GM18505 (cell line): ENCODE measurements around the gene STARD4.

Source experiments
- ATAC-seq: cut with Tn5 transposase; IDR thresholded peaks from one replicate; pipeline ENCODE4 v1.9.1; 2021; ENCODE audit not compliant: unreplicated experiment
- POLR2A ChIP-seq: IDR thresholded peaks from 4 replicates; pipeline ENCODE4 v1.6.1; 2011; ENCODE audit warnings: borderline replicate concordance; ENCODE audit not compliant: insufficient read depth, insufficient read length; ENCODE audit errors: extremely low read depth

Gene STARD4

DNA sequence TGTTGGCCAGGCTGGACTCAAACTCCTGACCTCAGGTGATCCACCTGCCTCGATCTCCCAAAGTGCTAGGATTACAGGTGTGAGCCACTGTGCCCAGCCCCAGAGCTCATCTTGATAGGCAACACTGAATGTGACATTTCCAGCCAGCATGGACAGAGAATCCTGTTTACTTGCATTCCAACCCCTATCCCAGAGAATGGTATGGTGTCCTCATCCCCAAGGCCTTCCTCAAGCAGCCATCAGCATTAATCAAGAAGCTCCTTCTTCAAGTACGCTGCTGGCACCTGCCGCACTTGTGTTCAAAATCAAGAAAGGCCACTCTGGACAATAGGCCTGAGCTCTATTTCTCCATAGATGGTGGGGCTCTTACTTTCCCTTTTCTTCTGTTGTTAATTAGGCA, 40.2 kb downstream of the STARD4 start:
- ATAC-seq = no peak

DNA sequence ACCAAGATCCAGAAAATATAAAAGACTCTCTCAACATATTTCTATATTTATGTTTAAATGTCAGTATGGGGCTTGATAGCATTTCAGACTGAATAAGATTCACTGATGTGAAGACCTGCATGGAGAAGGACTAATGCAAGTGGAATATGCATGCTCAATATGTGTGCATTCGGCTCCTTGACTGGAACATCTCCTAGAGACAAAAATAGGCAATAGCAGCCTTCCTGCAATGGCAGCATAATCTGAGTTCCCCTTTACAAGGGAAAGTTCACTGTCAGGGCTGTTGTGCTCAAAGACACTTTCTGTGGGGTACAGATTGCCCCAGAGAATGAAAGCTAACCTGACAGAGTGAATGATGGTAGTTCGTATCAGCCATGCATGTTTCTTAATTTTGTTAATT, 42.4 kb downstream of the STARD4 start:
- no peak for ATAC-seq
- TF ChIP-seq POLR2A = no peak

More for the DNA sequence above, 40.2 kb downstream of the STARD4 start:
- TF ChIP-seq POLR2A = no peak

DNA sequence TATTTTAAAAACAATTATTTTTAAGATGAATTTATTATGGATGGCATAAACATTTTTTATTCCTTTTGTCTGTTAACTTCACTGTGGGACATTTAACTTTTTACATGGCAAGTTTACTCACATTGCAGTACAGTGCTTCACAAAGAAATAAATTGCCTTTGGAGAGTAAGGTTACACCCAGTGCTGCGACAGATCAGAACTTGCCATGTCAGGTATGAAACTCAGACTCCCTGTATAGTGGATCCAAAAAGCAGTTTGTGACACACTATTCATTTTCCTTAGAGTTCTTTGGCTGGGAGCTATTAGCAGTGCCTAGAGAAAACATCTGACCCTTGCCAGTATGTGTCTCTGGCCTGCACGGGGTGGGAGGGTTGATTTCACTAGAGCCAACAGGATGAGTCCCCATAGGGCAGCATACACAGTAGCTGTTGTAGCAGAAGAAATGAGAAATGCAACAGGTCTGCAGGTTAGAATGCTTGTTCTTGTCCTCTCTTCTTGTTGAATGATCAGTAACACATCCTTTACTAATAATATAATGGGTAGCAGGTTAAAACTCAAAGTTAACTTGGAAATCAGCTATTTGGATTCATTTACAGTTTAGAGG, 42.9 kb downstream of the STARD4 start:
- no peak for ATAC-seq
- TF ChIP-seq POLR2A = no peak

DNA sequence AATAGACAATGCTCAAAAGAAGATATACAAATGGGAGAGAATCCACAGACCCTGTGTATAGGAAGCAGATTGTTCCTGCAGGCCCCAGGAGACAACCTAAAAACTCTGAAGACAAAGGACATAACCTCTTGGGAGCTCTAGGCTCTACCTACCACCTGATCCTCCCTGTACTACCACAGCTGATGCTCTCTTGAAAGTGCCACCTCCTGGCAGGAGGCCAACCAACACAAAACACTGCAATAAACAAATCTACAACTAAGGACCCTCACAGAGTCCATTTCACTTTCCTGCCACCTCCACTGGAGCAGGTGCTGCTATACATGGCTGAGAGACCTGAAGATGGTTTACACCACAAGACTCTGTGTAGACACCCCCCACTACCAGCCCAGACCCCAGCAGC, 49.0 kb downstream of the STARD4 start:
- no peak for ATAC-seq
- TF ChIP-seq POLR2A = no peak

DNA sequence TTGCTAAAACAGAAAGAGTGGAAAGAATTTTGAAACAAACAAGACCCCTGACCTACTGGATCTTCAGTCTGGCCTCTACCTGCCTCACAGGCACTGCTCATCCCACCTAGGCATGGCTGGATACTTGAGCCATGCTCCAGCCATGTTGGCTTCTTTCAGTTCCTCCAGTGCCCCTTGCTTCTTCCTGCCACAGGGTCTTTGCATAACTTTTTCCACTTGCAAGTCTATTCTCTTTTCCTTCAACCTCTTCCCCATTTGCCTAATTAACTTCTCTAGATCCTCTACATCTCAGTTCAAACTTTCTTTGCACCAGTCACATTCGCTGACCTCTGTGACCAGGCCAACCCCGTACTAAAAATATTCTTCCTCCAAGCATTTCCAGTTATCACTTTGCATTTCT, 50.4 kb downstream of the STARD4 start:
- ATAC-seq = no peak
- no peak for TF ChIP-seq POLR2A

DNA sequence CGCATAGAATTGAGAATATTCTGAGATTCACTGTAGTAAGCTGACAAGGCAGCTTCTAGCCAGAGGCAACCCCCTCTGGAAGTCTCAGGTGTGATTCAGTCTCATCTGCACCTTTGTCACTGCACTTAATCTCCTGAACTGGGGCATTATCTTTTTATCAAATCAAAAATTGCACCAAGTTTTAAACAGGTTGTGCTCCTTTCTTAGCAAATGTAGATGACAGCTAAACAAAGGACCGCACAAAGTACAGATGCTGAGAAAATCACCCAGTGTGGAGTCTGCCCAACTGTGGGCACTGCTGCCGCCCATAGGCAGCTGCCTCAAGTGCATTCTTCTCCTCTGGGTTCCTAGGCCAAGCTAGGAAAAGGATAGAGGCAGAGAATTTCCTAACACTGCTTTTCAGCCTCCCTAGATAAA, 51.1 kb downstream of the STARD4 start:
- ATAC-seq = no peak

DNA sequence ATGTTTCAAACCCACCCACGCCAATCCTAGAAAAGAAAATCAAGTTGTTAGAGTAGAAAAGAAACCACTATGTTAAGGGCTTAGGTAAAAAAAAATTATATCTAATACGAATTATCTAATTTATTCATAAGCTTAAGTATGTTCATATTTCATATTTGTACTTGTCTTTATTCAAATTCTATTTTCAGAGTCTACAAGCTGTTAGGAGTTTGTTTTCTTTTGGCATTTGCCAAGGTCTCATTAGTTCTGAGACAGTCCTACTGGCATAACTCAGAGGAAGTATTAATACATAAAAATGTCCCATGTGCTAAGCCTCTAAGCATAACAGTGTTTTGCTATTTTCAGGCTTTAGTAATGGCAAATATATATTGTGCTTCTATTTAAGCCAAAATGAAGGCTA, 57.6 kb downstream of the STARD4 start:
- TF ChIP-seq POLR2A = no peak
- ATAC-seq = no peak

More for the DNA sequence above, 51.1 kb downstream of the STARD4 start:
- no peak for TF ChIP-seq POLR2A

DNA sequence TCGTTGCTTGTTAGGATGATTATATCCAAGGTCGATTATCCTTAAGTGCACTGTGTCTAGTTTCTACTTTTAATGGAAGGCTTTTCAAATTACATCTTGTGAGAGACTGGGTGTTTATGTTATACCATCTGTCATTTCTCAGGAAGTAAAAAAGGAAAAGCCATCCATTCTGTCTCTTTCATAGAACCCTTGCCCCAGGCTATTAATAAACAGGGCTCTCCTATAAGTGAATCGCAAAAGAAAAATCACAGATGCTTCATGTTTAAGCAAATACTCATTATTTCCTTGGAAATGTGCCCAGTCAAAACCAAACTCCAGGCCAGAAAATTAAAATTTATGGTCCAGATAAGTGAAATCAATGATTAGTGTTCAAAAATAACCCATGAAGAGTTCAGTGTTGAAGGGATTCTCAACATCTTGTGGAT, 58.1 kb downstream of the STARD4 start:
- no peak for ATAC-seq
- no peak for TF ChIP-seq POLR2A

DNA sequence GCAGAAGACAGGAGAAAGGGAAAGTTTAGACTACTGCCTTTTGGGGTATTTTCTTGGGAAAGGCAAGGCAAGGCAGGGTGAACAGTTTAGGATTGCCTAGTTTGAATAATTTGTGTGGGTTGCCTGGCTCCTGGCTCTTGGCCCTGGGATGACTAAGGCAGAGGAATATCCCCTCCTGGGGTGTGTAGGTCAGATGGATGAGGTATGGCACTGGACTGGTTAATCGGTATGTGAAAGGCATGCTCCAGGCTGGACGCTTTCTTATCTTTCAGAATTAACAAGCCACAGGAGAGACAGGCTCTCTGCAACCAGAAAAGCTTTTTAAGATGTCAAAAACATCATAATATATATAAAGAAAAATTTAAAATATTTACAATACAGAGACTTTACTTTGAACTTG, 58.6 kb downstream of the STARD4 start:
- ATAC-seq = no peak
- TF ChIP-seq POLR2A = no peak

DNA sequence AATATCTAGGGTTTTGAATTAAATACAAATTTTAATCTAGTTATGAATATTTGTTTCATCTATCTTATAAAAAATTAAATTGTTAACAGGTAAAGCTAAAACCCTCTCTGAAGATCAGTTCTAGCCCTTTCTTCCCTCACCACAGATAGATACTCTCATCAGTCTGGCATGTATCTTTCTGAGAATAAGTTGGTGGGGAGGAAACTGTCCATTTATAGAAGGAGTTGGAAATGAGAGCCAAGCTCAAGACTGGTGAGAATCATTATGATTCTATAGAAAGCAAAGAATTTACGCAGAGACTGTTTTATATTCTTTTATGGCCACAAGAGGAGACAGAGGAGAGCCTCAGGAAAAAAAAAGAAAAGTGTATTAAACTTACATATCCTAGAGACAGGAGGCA, 59.0 kb downstream of the STARD4 start:
- TF ChIP-seq POLR2A = no peak
- ATAC-seq = no peak

DNA sequence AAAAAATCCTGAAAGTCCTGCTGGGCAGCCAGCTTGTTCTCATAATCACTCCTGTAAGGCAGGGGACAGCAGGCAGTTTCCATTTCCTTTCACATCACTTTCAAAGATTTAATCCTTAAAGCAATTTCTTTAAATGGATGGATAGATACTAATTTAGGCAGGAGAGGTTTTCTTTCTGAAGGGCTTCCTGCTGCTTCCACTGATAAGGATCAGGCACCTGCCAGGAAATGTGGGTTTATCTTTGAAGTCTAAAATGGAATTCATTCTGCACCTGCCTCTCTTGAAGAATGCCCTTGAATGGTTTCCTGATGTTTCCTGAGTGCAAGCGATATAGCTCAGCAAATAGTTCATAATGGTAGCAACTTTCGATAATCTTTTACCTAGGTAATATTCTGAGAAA, 64.5 kb downstream of the STARD4 start:
- ATAC-seq = no peak
- no peak for TF ChIP-seq POLR2A

DNA sequence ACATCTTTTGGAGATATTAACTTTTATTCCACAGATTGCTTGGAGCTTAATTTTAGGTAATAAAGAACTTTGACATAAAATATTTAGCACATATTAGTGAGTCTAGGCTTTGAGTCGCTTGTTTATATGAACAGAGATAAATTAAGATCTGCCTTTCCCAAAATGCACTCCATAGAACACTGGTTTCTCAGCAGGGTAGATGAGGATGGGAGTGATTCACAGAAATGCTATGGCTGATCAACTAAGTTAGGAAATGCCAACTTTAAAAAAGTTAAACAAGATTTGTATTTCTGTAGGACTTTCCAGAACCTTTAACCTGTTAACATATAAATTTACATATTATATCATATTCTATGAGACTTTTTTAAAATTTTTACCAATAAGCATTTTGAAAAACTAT, 65.2 kb downstream of the STARD4 start:
- no peak for ATAC-seq

More for the DNA sequence above, 65.2 kb downstream of the STARD4 start:
- no peak for TF ChIP-seq POLR2A
